SK-N-SH treated with all-trans-retinoic acid at 6 μM for 48 hours (cell line): ENCODE data around the gene CPA4.

Experiments used
- ATAC-seq: fragments of 200-7000 bp; cut with Tn5 transposase; 3 replicates; pipeline ENCODE4 v1.9.1; 2020; ENCODE audit warnings: mild to moderate bottlenecking, moderate library complexity
- ARNTL ChIP-seq: fragments of 450-650 bp; formaldehyde crosslinking; IDR thresholded peaks from 2 replicates; pipeline ENCODE4 v1.5.0; 2020; ENCODE audit warnings: low read depth, mild to moderate bottlenecking, moderate library complexity, borderline replicate concordance
- BACH2 ChIP-seq: fragments of 250-450 bp; sonication (Bioruptor Pico); IDR thresholded peaks from 2 replicates; pipeline ENCODE4 v1.9.0; 2021; ENCODE audit warnings: mild to moderate bottlenecking, borderline replicate concordance
- CREB5 ChIP-seq: fragments of 250-450 bp; sonication (Bioruptor Pico); IDR thresholded peaks from 2 replicates; pipeline ENCODE4 v1.5.1; 2020; ENCODE audit warnings: low read depth, mild to moderate bottlenecking, moderate library complexity
- CSDC2 ChIP-seq: fragments of 250-450 bp; sonication (Bioruptor Pico); IDR thresholded peaks from 2 replicates; pipeline ENCODE4 v1.5.0; 2020; ENCODE audit warnings: mild to moderate bottlenecking, moderate library complexity
- CSRNP3 ChIP-seq: fragments of 250-450 bp; sonication (Bioruptor Pico); IDR thresholded peaks from 2 replicates; pipeline ENCODE4 v1.5.1; 2021; ENCODE audit warnings: mild to moderate bottlenecking, moderate library complexity
- GLIS3 ChIP-seq: fragments of 250-450 bp; sonication (Bioruptor Pico); IDR thresholded peaks from 2 replicates; pipeline ENCODE4 v1.5.0; 2020; ENCODE audit warnings: mild to moderate bottlenecking, moderate library complexity
- ISL1 ChIP-seq: fragments of 250-450 bp; sonication (Bioruptor Pico); IDR thresholded peaks from 2 replicates; pipeline ENCODE4 v2.1.2; 2022; ENCODE audit warnings: mild to moderate bottlenecking, moderate library complexity
- OSR1 ChIP-seq: fragments of 250-450 bp; sonication (Bioruptor Pico); IDR thresholded peaks from 2 replicates; pipeline ENCODE4 v1.8.0; 2022; ENCODE audit warnings: moderate library complexity, mild to moderate bottlenecking, inconsistent platforms
- POU6F1 ChIP-seq: fragments of 250-450 bp; sonication (Bioruptor Pico); IDR thresholded peaks from 2 replicates; pipeline ENCODE4 v1.8.0; 2021; ENCODE audit warnings: low read depth, mild to moderate bottlenecking, moderate library complexity, borderline replicate concordance
- PPARA ChIP-seq: fragments of 250-450 bp; sonication (Bioruptor Pico); IDR thresholded peaks from 2 replicates; pipeline ENCODE4 v1.5.0; 2020; ENCODE audit warnings: mild to moderate bottlenecking, borderline replicate concordance
- RARB ChIP-seq: fragments of 250-450 bp; sonication (Bioruptor Pico); IDR thresholded peaks from 2 replicates; pipeline ENCODE4 v1.8.0; 2021; ENCODE audit warnings: mild to moderate bottlenecking, moderate library complexity
- TCF4 ChIP-seq: fragments of 250-450 bp; sonication (Bioruptor Pico); IDR thresholded peaks from 2 replicates; pipeline ENCODE4 v1.8.0; 2021; ENCODE audit warnings: mild to moderate bottlenecking, moderate library complexity, borderline replicate concordance
- TSHZ2 ChIP-seq: fragments of 250-450 bp; sonication (Bioruptor Pico); IDR thresholded peaks from 2 replicates; pipeline ENCODE4 v1.5.0; 2020; ENCODE audit warnings: mild to moderate bottlenecking, moderate library complexity
- ZC3H10 ChIP-seq: fragments of 250-450 bp; sonication (Bioruptor Pico); IDR thresholded peaks from 2 replicates; pipeline ENCODE4 v1.5.1; 2021; ENCODE audit warnings: mild to moderate bottlenecking, moderate library complexity
- ZFP30 ChIP-seq: fragments of 450-650 bp; formaldehyde crosslinking; IDR thresholded peaks from 2 replicates; pipeline ENCODE4 v1.5.0; 2022; ENCODE audit warnings: mild to moderate bottlenecking, moderate library complexity
- ZNF565 ChIP-seq: fragments of 450-650 bp; formaldehyde crosslinking; conservative IDR thresholded peaks from 2 replicates; pipeline ENCODE4 v1.5.0; 2020; ENCODE audit warnings: low read depth, mild to moderate bottlenecking, moderate library complexity
- ZNF70 ChIP-seq: fragments of 450-650 bp; formaldehyde crosslinking; IDR thresholded peaks from 2 replicates; pipeline ENCODE4 v1.5.0; 2020; ENCODE audit warnings: mild to moderate bottlenecking, moderate library complexity
- ZNF8 ChIP-seq: fragments of 450-650 bp; formaldehyde crosslinking; IDR thresholded peaks from 2 replicates; pipeline ENCODE4 v1.5.0; 2020; ENCODE audit warnings: mild to moderate bottlenecking, moderate library complexity

The CPA4 gene

GRCh38 chr7:130369110-130369711, 76.2 kb downstream of the CPA4 start (continued):
- TF ChIP-seq CREB5 (CRISPR knock-in tag), result 0 out of 2 replicates have a peak, but pooled peaks have one; percentile 23
- no peak for TF ChIP-seq RARB
- TF ChIP-seq OSR1 (CRISPR knock-in tag), result no peak
- TF ChIP-seq ARNTL (CRISPR knock-in tag), result no peak
- TF ChIP-seq PPARA (CRISPR knock-in tag), result no peak
- TF ChIP-seq ZNF565 (CRISPR knock-in tag), result 0 out of 2 replicates have a peak, but pooled peaks have one; percentile 59
- TF ChIP-seq POU6F1 (CRISPR knock-in tag), result no peak
- no peak for TF ChIP-seq ZNF8 (CRISPR knock-in tag)
- TF ChIP-seq ISL1 (CRISPR knock-in tag), result peak; percentile 52
- peak; percentile 57; the same call in 1 of the 2 replicates for TF ChIP-seq CSDC2 (CRISPR knock-in tag)
- no peak for TF ChIP-seq ZC3H10 (CRISPR knock-in tag)

GRCh38 chr7:130369831-130370550, 77.0 kb downstream of the CPA4 start:
- TF ChIP-seq BACH2 (CRISPR knock-in tag) (no peak), TCF4 (CRISPR knock-in tag) (no peak), GLIS3 (no peak)
- no peak for ATAC-seq

- no peak for ATAC-seq
- TF ChIP-seq ZNF8 (CRISPR knock-in tag), result no peak
- TF ChIP-seq CSRNP3 (CRISPR knock-in tag), result no peak
Measured at GRCh38 chr7:130371046-130371445, 78.1 kb downstream of the CPA4 start.

GRCh38 chr7:130372402-130373165, 79.6 kb downstream of the CPA4 start:
- TF ChIP-seq ZFP30 (CRISPR knock-in tag), result no peak
- TF ChIP-seq TCF4 (CRISPR knock-in tag), result no peak
- TF ChIP-seq CSDC2 (CRISPR knock-in tag), result no peak
- no peak for TF ChIP-seq ZNF565 (CRISPR knock-in tag)
- TF ChIP-seq PPARA (CRISPR knock-in tag), result no peak
- no peak for TF ChIP-seq POU6F1 (CRISPR knock-in tag)
- no peak for TF ChIP-seq ZNF70
- TF ChIP-seq GLIS3, result no peak
- TF ChIP-seq ARNTL (CRISPR knock-in tag), result no peak
- TF ChIP-seq CREB5 (CRISPR knock-in tag), result no peak
- no peak for TF ChIP-seq ZC3H10 (CRISPR knock-in tag)
- no peak for TF ChIP-seq TSHZ2 (CRISPR knock-in tag)
- TF ChIP-seq, all 23 proteins: peak for 0
- ATAC-seq, result no peak
